Erythroblast (primary cell): ENCODE results near the gene ZNF106.

Experiments
- GATA1 ChIP-seq: IDR thresholded peaks from 2 replicates; pipeline ENCODE4 v1.6.1; 2011; ENCODE audit warnings: low read depth, mild to moderate bottlenecking, control low read depth, low read length, moderate library complexity
- POLR2A ChIP-seq: IDR thresholded peaks from 2 replicates; pipeline ENCODE4 v1.6.1; 2011; ENCODE audit warnings: mild to moderate bottlenecking, low read length

GRCh38 chr15:42375252-42375651, 115.7 kb downstream of the ZNF106 start:
- TF ChIP-seq POLR2A (no peak), GATA1 (no peak)
